Muscle layer of colon (tissue), 2 donors: Measurements from ENCODE around the gene KMT2E.
A peak's percentile ranks its signal among the peaks of the same experiment; 100 is the strongest.
"Not testable (repeated sequence)": the region's sequence is repeated elsewhere in the genome, so short reads cannot be mapped to it uniquely, and the experiment has no call there.

Experiments
- H3K27ac ChIP-seq: one replicate; pipeline ENCODE4 v1.7.0; 2013; ENCODE audit warnings: low read depth, mild to moderate bottlenecking, low read length, moderate library complexity
- H3K27me3 ChIP-seq, 2 donors: one replicate each; pipeline ENCODE4 v1.7.0; 2013; ENCODE audit warnings: low read length in 2 of 2, mild to moderate bottlenecking in 2 of 2; ENCODE audit not compliant: insufficient read depth in 2 of 2, control insufficient read depth in 1 of 2
- H3K36me3 ChIP-seq: one replicate; pipeline ENCODE4 v1.7.0; 2013; ENCODE audit warnings: mild to moderate bottlenecking, low read length; ENCODE audit not compliant: insufficient read depth
- H3K4me1 ChIP-seq: one replicate; pipeline ENCODE4 v1.7.0; 2013; ENCODE audit warnings: mild to moderate bottlenecking, low read length; ENCODE audit not compliant: insufficient read depth
- H3K4me3 ChIP-seq, 2 donors: one replicate each; pipeline ENCODE4 v1.7.0; 2013; ENCODE audit warnings: low read length in 2 of 2, low read depth in 1 of 2, mild to moderate bottlenecking in 1 of 2, moderate library complexity in 1 of 2
- H3K9ac ChIP-seq: one replicate; pipeline ENCODE4 v1.7.0; 2013; ENCODE audit warnings: low read length
- H3K9me3 ChIP-seq: one replicate; pipeline ENCODE4 v1.7.0; 2013; ENCODE audit warnings: mild to moderate bottlenecking, low read length
- donor health status: abdominal sarcoma.
- donor health status: Adenocarcinoma of cecum.

The KMT2E gene

DNA sequence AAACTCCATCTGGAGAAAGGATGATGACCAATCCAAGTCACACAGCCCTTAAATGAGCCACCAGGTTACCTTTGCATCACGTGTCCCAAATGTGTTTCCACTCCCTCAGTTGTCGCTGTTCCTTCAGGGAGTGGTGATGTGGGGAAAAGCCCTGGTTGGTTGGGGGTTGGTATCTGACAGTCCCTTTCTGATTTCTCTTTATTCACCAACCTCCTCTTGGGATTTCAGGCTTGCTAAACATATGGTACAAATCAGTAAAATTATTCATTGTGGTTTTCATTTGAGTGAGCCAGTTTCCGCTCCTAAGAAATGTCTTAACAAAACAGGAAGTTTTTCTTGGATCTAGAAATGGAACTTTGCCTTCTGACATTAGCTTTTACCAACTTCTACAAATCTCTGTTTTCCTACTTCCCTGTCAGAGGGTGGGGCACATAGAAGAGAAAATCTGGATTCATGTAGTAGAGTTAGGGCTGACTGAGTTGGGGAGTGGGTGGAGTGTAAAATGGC is 40.0 kb upstream of the KMT2E start:
- Histone ChIP-seq H3K36me3 (no peaks in the 10 kb centered on the region), H3K9ac (no peak overlapping the region), H3K27me3 (no peaks in the 10 kb centered on the region), H3K4me3 (no peak overlapping the region), H3K9me3 (no peaks in the 10 kb centered on the region), H3K27ac (peak overlapping the region; percentile 12), H3K4me1 (peaks cover 46% of the 10 kb centered on the region)

DNA sequence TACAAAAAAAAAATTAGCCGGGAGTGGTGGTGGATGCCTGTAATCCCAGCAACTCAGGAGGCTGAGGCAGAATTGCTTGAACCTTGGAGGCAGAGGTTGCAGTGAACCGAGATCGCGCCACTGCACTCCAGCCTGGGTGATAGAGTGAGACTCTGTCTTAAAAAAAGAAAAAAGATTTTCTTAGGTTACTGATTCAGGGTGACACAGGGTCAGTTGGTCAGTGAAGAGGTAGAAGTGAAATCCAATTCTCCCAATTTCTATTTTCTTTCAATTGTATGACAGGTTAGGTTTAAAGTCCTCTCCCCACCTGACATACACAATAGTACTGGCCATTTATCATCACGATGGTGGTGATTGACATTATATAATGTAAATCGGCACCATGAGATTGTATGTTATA is 38.5 kb upstream of the KMT2E start:
- H3K27me3 ChIP-seq, H3K36me3 ChIP-seq, H3K27ac ChIP-seq, H3K9ac ChIP-seq, H3K4me3 ChIP-seq, H3K9me3 ChIP-seq: not testable (repeated sequence)
- H3K4me1 ChIP-seq: peaks cover 59% of the 10 kb centered on the region

DNA sequence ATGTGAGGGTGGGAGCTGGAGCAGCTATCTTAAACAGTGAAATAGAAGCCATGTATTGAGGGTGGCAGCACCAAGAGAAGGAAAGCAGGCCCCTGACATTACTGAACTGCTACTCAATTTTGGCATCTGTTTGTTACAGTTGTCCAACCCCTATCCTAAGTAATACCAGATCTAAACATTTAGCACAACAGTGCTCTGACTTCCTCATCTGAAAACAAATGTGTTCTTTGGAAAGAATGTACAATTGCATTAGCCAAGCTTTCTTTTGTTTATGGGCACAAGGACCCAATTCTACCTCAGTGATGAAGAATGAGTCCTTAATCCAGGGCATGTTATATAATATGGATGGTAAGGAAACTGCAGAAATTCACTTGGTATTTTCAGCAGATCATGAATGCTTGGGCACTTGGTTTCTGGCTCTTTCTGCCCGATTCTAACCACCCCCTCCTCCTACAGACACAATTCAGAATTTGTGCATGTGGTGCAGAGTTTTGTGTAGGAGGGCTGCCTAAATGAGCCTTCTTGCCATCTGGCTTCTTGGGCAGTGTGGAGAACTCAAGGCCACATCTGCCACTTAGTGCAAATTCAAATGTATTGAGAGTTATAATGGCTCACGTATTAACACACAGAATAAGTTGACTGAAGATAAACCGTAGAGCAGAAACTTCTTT is 36.9 kb upstream of the KMT2E start:
- Histone ChIP-seq H3K36me3 (no peaks in the 10 kb centered on the region), H3K4me1 (peaks cover 52% of the 10 kb centered on the region), H3K27me3 (no peaks in the 10 kb centered on the region), H3K9me3 (no peaks in the 10 kb centered on the region), H3K9ac (no peak overlapping the region), H3K27ac (peak overlapping the region; percentile 10), H3K4me3 (no peak overlapping the region)

DNA sequence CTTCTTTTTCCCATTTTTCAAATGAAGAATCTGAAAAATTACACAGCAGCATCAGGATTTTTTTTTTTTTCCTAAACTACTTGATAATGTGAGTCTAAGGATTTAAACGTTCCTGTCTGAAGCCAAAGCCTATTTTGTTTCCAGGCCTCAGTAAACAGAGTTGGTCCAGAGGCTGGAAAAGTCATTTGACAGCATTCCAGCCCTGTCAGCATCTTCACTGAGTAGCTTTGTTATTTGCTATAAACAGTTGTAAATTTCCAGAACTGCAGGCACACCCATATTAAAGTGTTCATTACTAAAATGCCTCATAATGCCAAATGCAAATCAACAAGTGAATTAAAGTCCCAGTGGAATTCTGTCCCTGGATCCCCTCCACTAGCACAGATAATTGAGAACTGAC is 35.5 kb upstream of the KMT2E start:
- H3K36me3 ChIP-seq: no peaks in the 10 kb centered on the region
- H3K27ac ChIP-seq: peak overlapping the region; percentile 65
- no peak overlapping the region for H3K4me3 ChIP-seq
- no peaks in the 10 kb centered on the region for H3K9me3 ChIP-seq
- H3K27me3 ChIP-seq: no peaks in the 10 kb centered on the region
- H3K9ac ChIP-seq: no peak overlapping the region
- H3K4me1 ChIP-seq: peaks cover 60% of the 10 kb centered on the region

DNA sequence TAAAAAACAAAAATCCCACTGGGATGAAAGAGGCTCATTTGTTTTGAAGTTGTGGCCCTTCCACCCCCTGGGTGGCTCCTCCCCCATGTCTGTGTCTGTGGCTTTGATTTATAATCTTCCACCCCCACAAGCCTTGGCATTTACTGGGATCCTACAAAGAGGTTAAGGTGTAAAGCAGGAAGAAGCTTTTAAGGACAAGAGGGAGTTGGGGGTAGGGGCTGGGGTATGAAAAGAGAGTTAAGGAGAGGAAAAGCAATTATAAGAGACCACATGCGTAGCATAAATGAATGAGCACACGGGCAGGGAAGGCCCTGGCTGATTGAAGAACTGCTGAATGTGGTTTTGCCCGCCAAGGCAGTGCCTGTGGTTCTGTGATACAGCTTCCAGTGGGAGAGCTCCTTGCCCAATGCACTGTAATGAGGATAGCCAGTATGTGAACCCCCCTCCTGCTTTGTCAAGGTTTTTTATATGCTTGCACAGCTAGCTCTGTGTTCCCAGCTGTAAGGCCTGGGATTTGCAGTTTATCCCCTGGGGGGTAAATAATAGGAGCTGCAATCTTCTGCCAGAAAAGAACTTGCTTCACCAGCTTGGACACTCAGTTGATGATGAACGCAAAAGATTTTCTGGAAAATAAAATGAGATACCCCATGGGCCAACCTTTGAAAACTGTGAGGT is 34.7 kb upstream of the KMT2E start:
- H3K36me3 ChIP-seq: no peaks in the 10 kb centered on the region
- no peak overlapping the region for H3K4me3 ChIP-seq
- H3K9ac ChIP-seq: no peak overlapping the region
- H3K27me3 ChIP-seq: no peaks in the 10 kb centered on the region
- no peaks in the 10 kb centered on the region for H3K9me3 ChIP-seq
- peaks cover 57% of the 10 kb centered on the region for H3K4me1 ChIP-seq
- H3K27ac ChIP-seq: peak overlapping the region; percentile 65

DNA sequence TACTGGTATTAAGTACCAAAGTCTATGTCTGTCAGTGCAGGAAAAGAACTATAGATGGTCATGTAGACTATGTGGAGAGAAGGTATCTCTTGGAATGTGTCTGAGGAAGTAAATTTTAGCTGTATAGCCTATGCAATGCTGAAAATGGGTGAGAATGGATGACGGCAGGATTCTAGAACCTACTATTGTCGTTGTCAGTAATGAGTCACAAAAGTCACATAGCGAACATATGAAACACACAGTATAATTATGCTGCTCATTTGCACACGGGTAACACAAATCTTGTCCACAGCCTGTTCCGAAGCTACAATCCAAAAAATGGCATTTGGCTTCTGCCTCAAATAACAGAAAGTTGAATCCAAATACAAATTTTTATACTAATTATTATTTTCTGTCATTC is 33.6 kb upstream of the KMT2E start:
- H3K36me3 ChIP-seq: no peaks in the 10 kb centered on the region
- no peak overlapping the region for H3K9ac ChIP-seq
- no peak overlapping the region for H3K27ac ChIP-seq
- H3K9me3 ChIP-seq: no peaks in the 10 kb centered on the region
- H3K27me3 ChIP-seq: no peaks in the 10 kb centered on the region
- no peak overlapping the region for H3K4me3 ChIP-seq
- peaks cover 64% of the 10 kb centered on the region for H3K4me1 ChIP-seq

DNA sequence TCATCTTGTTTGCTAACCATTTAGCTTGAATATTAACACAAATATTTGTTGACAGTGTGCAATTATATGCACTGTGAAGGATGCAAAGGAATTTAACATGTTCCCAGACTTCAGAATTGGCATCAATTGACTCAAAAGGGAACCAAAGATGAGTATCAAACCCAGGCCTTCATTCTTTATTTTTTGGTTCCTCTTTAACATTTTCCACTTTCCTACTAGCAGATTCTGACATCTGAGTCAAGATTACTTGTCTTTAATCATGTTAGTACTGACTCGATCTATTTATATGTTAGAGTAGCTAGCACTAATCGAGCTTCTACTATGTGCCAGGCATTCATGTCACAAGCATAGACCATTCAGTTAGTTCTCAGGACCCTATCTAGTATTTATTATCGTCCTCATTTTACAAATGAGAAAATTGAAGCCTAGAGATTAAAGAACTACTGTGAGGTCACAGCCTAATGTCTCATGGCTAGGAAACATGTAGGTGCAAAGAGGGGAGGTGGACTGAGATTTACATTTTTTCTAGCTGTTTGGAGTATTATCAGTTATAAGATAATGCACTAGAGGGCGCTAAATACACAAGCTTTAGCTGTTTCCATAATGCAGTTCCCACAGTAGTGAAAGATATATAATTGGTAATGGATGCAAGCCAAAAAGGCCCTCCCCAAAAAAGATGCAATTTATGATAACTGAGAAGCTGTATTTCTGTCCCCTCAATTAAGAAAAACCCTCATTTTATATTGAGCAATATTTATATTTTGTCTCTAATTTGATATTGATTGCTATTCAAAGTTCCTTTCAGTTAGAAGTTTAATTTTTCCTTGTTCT is 32.9 kb upstream of the KMT2E start:
- Histone ChIP-seq H3K36me3 (no peaks in the 10 kb centered on the region), H3K9me3 (no peaks in the 10 kb centered on the region), H3K27me3 (no peaks in the 10 kb centered on the region), H3K4me3 (no peak overlapping the region), H3K9ac (no peak overlapping the region), H3K4me1 (peaks cover 63% of the 10 kb centered on the region), H3K27ac (peak overlapping the region; percentile 4)

DNA sequence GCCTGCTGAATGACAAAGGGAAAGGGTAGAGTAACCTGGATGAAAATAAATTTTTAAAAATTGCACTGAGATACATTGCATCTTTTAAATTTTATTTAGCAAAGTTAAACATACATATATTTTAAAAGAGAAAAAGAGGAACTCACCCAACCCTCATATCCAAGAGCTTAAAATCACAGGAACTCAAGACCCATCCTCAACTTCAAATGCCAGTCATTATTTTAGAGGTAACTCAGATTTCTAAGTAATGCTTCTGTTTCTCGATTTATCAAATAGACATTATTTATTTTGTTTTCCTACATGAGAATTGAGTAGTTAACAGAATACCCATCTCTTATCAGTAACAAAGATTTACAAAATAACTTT is 32.4 kb upstream of the KMT2E start:
- Histone ChIP-seq H3K27ac (no peak overlapping the region), H3K4me1 (peaks cover 57% of the 10 kb centered on the region), H3K4me3 (no peak overlapping the region)

DNA sequence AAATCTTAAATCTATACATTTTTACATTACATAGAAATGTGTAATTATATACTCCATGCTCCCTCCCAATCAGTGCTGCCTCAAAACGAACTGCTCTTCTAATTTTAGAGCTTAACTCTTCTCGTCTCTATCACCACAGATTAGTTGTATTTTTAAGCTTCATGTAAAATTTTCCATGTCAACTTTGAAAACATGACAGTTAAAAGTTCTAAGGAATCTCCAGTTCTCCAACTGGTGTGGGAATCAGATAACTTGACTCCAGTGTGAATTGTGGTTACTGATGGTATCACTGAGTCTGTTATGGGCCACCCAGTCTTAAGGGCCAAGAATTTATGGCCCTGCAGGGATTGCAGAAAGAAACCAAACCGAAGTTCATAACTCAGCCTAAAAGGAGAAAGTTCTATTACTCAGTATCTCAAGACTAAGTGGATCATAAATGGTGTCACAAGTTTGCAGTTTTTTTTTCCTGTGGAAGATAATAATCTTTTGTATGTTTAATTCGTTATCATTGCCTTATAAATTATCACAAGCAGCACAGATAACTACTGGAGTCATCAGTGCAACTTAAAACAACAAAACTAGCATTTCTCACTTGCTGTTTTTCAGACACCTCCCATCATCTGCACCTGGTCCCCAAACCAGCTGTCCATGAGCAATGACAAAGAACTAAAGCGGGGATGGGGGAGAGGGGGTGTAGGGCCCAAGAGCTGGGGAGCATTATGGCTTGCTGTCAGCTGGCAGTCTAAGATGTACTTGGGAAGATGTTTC is 31.5 kb upstream of the KMT2E start:
- peak overlapping the region in 1 of 2 donors; percentile 83 for H3K4me3 ChIP-seq
- H3K9me3 ChIP-seq: no peaks in the 10 kb centered on the region
- H3K4me1 ChIP-seq: peaks cover 49% of the 10 kb centered on the region
- no peaks in the 10 kb centered on the region for H3K27me3 ChIP-seq
- H3K36me3 ChIP-seq: no peaks in the 10 kb centered on the region
- H3K9ac ChIP-seq: peak overlapping the region; percentile 95
- peak overlapping the region; percentile 94 for H3K27ac ChIP-seq

More for the DNA sequence above, 32.4 kb upstream of the KMT2E start:
- no peak overlapping the region for H3K9ac ChIP-seq
- H3K27me3 ChIP-seq: no peaks in the 10 kb centered on the region
- no peaks in the 10 kb centered on the region for H3K9me3 ChIP-seq
- no peaks in the 10 kb centered on the region for H3K36me3 ChIP-seq

DNA sequence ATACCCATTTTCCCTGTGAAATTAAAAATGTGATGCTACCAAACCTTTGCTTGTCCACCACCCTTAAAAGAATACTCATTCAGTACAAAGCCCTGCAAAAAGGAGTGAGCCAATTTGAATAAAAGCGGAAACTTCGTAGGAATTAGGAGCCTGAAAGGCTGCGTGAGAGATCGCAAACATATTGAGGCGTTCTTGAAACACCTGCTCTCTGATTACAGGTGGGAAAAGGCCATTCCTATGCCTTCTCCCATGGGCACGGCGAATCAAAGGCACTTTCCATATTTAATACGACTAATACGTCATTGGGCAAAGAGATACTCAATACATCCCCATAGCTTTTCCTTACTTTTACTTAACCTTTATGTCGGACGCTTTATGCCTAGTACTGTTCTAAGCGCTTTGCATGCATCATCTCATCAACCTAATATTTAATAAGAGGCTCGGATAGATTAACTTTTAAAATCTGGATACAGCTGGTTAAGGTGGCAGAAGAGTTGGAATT is 30.9 kb upstream of the KMT2E start:
- Histone ChIP-seq H3K27ac (peak overlapping the region; percentile 94), H3K27me3 (no peaks in the 10 kb centered on the region), H3K4me3 (peak overlapping the region; percentile 60 to 83), H3K36me3 (no peaks in the 10 kb centered on the region), H3K9me3 (no peaks in the 10 kb centered on the region), H3K4me1 (peaks cover 42% of the 10 kb centered on the region), H3K9ac (peak overlapping the region; percentile 95)
